H9 (cell line): ENCODE measurements around the gene NR2F1-AS1. TPM values are rescaled to one million over a fixed set of nuclear protein-coding genes. Genes with fewer than 3 reads are reported as not detected.
"Not testable (repeated sequence)": the region's sequence is repeated elsewhere in the genome, so short reads cannot be mapped to it uniquely, and the experiment has no call there.

Experiments used
- DNase-seq: peaks from one replicate; pipeline ENCODE4 v3.0.0-alpha.2; 2017
- H2AFZ ChIP-seq: one replicate; pipeline ENCODE4 v1.6.1; 2013; ENCODE audit warnings: mild to moderate bottlenecking, low read length, control low read depth, moderate library complexity
- H2AK5ac ChIP-seq: 2 replicates; pipeline ENCODE4 v1.6.1; 2013; ENCODE audit warnings: low read length, control low read depth, mixed read lengths; ENCODE audit not compliant: insufficient read length
- H2BK120ac ChIP-seq: one replicate; pipeline ENCODE4 v1.6.1; 2013; ENCODE audit warnings: low read depth, mild to moderate bottlenecking, low read length, control low read depth, inconsistent platforms; ENCODE audit not compliant: poor library complexity, severe bottlenecking
- H2BK12ac ChIP-seq: 2 replicates; pipeline ENCODE4 v1.6.1; 2013; ENCODE audit warnings: low read length, control low read depth, mixed read lengths, low read depth; ENCODE audit not compliant: insufficient read length
- H2BK15ac ChIP-seq: 2 replicates; pipeline ENCODE4 v1.6.1; 2013; ENCODE audit warnings: low read depth, low read length, control low read depth
- H2BK20ac ChIP-seq: one replicate; pipeline ENCODE4 v1.6.1; 2013; ENCODE audit warnings: low read depth, mild to moderate bottlenecking, low read length, control low read depth, inconsistent platforms; ENCODE audit not compliant: poor library complexity, severe bottlenecking
- H2BK5ac ChIP-seq: 2 replicates; pipeline ENCODE4 v1.6.1; 2013; ENCODE audit warnings: low read length, control low read depth, mixed read lengths; ENCODE audit not compliant: insufficient read length
- H3K14ac ChIP-seq: 2 replicates; pipeline ENCODE4 v1.6.1; 2013; ENCODE audit warnings: low read length, control low read depth; ENCODE audit not compliant: insufficient read depth
- H3K18ac ChIP-seq: 2 replicates; pipeline ENCODE4 v1.6.1; 2013; ENCODE audit warnings: low read depth, mild to moderate bottlenecking, mixed read lengths, low read length, control low read depth; ENCODE audit not compliant: insufficient read length
- H3K23ac ChIP-seq: 2 replicates; pipeline ENCODE4 v1.6.1; 2013; ENCODE audit warnings: low read length, control low read depth, mixed read lengths, low read depth; ENCODE audit not compliant: insufficient read length
- H3K23me2 ChIP-seq: 2 replicates; pipeline ENCODE4 v1.6.1; 2013; ENCODE audit warnings: low read depth, mild to moderate bottlenecking, mixed read lengths, low read length, control low read depth; ENCODE audit not compliant: insufficient read length, poor library complexity, severe bottlenecking
- H3K27ac ChIP-seq: 2 replicates; pipeline ENCODE4 v1.5.1; 2013; ENCODE audit warnings: low read length, control low read depth, mixed read lengths, low read depth; ENCODE audit not compliant: insufficient read length
- H3K27me3 ChIP-seq: 2 replicates; pipeline ENCODE4 v1.6.1; 2013; ENCODE audit warnings: low read length, control low read depth, inconsistent platforms; ENCODE audit not compliant: insufficient read depth
- H3K4ac ChIP-seq: 2 replicates; pipeline ENCODE4 v1.6.1; 2013; ENCODE audit warnings: low read depth, mild to moderate bottlenecking, control low read depth, inconsistent platforms, low read length, moderate library complexity
- H3K4me1 ChIP-seq: 2 replicates; pipeline ENCODE4 v1.6.1; 2013; ENCODE audit warnings: low read length, control low read depth, inconsistent platforms; ENCODE audit not compliant: insufficient read depth
- H3K4me2 ChIP-seq: 2 replicates; pipeline ENCODE4 v1.6.1; 2013; ENCODE audit warnings: low read length, control low read depth, mixed read lengths; ENCODE audit not compliant: insufficient read length, insufficient read depth
- H3K56ac ChIP-seq: 2 replicates; pipeline ENCODE4 v1.6.1; 2013; ENCODE audit warnings: low read depth, mild to moderate bottlenecking, mixed read lengths, low read length, control low read depth; ENCODE audit not compliant: insufficient read length
- H3K79me1 ChIP-seq: 2 replicates; pipeline ENCODE4 v1.6.1; 2013; ENCODE audit warnings: low read depth, mild to moderate bottlenecking, moderate library complexity, low read length, control low read depth, inconsistent platforms; ENCODE audit not compliant: insufficient read depth, poor library complexity, severe bottlenecking
- H3K79me2 ChIP-seq: 2 replicates; pipeline ENCODE4 v1.6.1; 2013; ENCODE audit warnings: low read length, control low read depth, inconsistent platforms; ENCODE audit not compliant: insufficient read depth
- H3K9ac ChIP-seq: 2 replicates; pipeline ENCODE4 v1.6.1; 2013; ENCODE audit warnings: low read length, control low read depth, mixed read lengths; ENCODE audit not compliant: insufficient read length; ENCODE audit errors: extremely low read depth
- H3K9me3 ChIP-seq: one replicate; pipeline ENCODE4 v1.6.1; 2013; ENCODE audit warnings: low read depth, low read length, inconsistent platforms; ENCODE audit not compliant: control insufficient read depth
- H3T11ph ChIP-seq: one replicate; pipeline ENCODE4 v1.6.1; 2013; ENCODE audit warnings: mild to moderate bottlenecking, low read length, control low read depth, inconsistent platforms
- H4K20me1 ChIP-seq: one replicate; pipeline ENCODE4 v1.6.1; 2013; ENCODE audit not compliant: control insufficient read depth, insufficient read length, insufficient read depth
- H4K5ac ChIP-seq: 2 replicates; pipeline ENCODE4 v1.6.1; 2013; ENCODE audit warnings: low read depth, mild to moderate bottlenecking, mixed read lengths, low read length, control low read depth; ENCODE audit not compliant: insufficient read length
- H4K8ac ChIP-seq: replicated peaks from 2 replicates; pipeline ENCODE4 v1.6.1; 2013; ENCODE audit warnings: low read length, control low read depth, mixed read lengths, low read depth; ENCODE audit not compliant: insufficient read length
- H4K91ac ChIP-seq: 2 replicates; pipeline ENCODE4 v1.6.1; 2013; ENCODE audit warnings: low read depth, mild to moderate bottlenecking, moderate library complexity, mixed read lengths, low read length, control low read depth; ENCODE audit not compliant: insufficient read length
- H3K27ac Mint-ChIP-seq, 3 experiments: 2 replicates in 2 of 3; 3 replicates in 1 of 3; pipeline ENCODE4 v1.8.0; 2020 to 2021; ENCODE audit warnings: mixed read lengths in 3 of 3, mild to moderate bottlenecking in 1 of 3, moderate library complexity in 1 of 3
- H3K27me3 Mint-ChIP-seq: 2 replicates; pipeline ENCODE4 v1.8.0; 2021; ENCODE audit warnings: low read depth, mild to moderate bottlenecking, moderate library complexity, mixed read lengths
- H3K36me3 Mint-ChIP-seq, 3 experiments: 2 replicates in 2 of 3; 3 replicates in 1 of 3; pipeline ENCODE4 v1.8.0; 2020 to 2021; ENCODE audit warnings: low read depth in 3 of 3, mixed read lengths in 3 of 3; ENCODE audit not compliant: insufficient read depth in 1 of 3
- H3K4me1 Mint-ChIP-seq, 2 experiments: 2 replicates each; pipeline ENCODE4 v1.8.0; 2020; ENCODE audit warnings: mixed read lengths in 2 of 2
- H3K4me3 Mint-ChIP-seq, 2 experiments: 2 replicates in 1 of 2; 3 replicates in 1 of 2; pipeline ENCODE4 v1.8.0; 2020 to 2021; ENCODE audit warnings: mild to moderate bottlenecking in 2 of 2, mixed read lengths in 2 of 2, moderate library complexity in 1 of 2
- H3K9me3 Mint-ChIP-seq, 2 experiments: 2 replicates in 1 of 2; 3 replicates in 1 of 2; pipeline ENCODE4 v1.8.0; 2020; ENCODE audit warnings: mild to moderate bottlenecking in 2 of 2, mixed read lengths in 2 of 2, moderate library complexity in 1 of 2
- WGBS: extraction: QIAGEN DNeasy Blood & Tissue Kit; methylation state at CpG from one replicate; pipeline ENCODE4 v1.1.7; 2013; ENCODE audit warnings: missing lambda C conversion rate, low lambda C conversion rate, mixed read lengths; ENCODE audit not compliant: insufficient read length; ENCODE audit errors: extremely low coverage; 5-methylcytosine and 5-hydroxymethylcytosine counted together
- total RNA-seq: library from RNA; stranded (reverse); gene quantifications from 2 replicates; pipeline ENCODE4 v1.2.1, GENCODE V29; 2021
- TF ChIP-seq, protein P1 (sequence below): fragments of 200-600 bp; sonication (generic); conservative IDR thresholded peaks from 3 replicates; pipeline ENCODE4 v1.8.0; 2021; ENCODE audit warnings: antibody characterized with exemption, mild to moderate bottlenecking

NR2F1-AS1 gene
- total RNA-seq, 1 experiment from 2014 or later: 1.9 TPM

GRCh38 chr5:93394301-93394700 lies 186.7 kb downstream of the NR2F1-AS1 start:
- Histone ChIP-seq H3K23ac (no peak overlapping the region), H3K14ac (no peak overlapping the region), H2BK12ac (no peak overlapping the region), H3K23me2 (no peaks in the 10 kb centered on the region), H2AFZ (no peak overlapping the region), H4K20me1 (no peaks in the 10 kb centered on the region), H2BK15ac (no peak overlapping the region), H4K8ac (no peak overlapping the region), H4K91ac (no peak overlapping the region), H3K4me1 (no peaks in the 10 kb centered on the region), H3K79me2 (no peaks in the 10 kb centered on the region), H2BK20ac (no peak overlapping the region), H2AK5ac (no peak overlapping the region), H3K27me3 (no peaks in the 10 kb centered on the region), H3K9ac (no peak overlapping the region), H4K5ac (no peak overlapping the region), H3K4ac (no peak overlapping the region), H3K79me1 (no peaks in the 10 kb centered on the region), H2BK120ac (no peak overlapping the region), H3K27ac (no peak overlapping the region), H3K9me3 (no peaks in the 10 kb centered on the region), H3K4me2 (no peak overlapping the region), H2BK5ac (no peak overlapping the region), H3T11ph (no peak overlapping the region), H3K18ac (no peak overlapping the region), H3K56ac (no peak overlapping the region)
- Mint-ChIP-seq H3K27me3 (no peaks in the 10 kb centered on the region), H3K27ac (no peak overlapping the region), H3K4me3 (no peak overlapping the region), H3K4me1 (no peaks in the 10 kb centered on the region), H3K9me3 (peaks cover 13 to 18% of the 10 kb centered on the region in 2 experiments; a peak in 4 of 5 replicates), H3K36me3 (peaks cover 0 to 12% (median 11%) of the 10 kb centered on the region in 3 experiments; a peak in 5 of 7 replicates)
- TF ChIP-seq, protein P1, sequence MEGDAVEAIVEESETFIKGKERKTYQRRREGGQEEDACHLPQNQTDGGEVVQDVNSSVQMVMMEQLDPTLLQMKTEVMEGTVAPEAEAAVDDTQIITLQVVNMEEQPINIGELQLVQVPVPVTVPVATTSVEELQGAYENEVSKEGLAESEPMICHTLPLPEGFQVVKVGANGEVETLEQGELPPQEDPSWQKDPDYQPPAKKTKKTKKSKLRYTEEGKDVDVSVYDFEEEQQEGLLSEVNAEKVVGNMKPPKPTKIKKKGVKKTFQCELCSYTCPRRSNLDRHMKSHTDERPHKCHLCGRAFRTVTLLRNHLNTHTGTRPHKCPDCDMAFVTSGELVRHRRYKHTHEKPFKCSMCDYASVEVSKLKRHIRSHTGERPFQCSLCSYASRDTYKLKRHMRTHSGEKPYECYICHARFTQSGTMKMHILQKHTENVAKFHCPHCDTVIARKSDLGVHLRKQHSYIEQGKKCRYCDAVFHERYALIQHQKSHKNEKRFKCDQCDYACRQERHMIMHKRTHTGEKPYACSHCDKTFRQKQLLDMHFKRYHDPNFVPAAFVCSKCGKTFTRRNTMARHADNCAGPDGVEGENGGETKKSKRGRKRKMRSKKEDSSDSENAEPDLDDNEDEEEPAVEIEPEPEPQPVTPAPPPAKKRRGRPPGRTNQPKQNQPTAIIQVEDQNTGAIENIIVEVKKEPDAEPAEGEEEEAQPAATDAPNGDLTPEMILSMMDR: no peak
- DNase-seq: no peak
- no CpG with 5 or more reads among the region's 2 CpGs for WGBS

DNA sequence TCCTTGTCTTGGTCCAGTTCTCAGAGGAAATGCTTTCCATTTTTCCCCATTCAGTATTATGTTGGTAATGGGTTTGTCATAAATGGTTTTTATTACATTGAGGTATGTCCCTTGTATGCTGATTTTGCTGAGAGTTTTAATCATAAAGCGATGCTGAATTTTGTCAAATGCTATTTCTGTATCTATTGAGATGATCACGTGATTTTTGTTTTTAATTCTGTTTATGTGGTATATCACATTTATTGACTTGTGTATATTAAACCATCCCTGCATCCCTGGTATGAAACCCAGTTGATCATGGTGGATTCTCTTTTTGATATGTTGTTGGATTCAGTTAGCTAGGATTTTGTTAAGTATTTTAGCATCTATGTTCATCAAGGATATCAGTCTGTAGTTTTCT lies 189.8 kb downstream of the NR2F1-AS1 start:
- H2AFZ ChIP-seq, H3K36me3 Mint-ChIP-seq, H3K4me2 ChIP-seq, H3K23me2 ChIP-seq, H3K4me1 ChIP-seq, H3K79me2 ChIP-seq, H3K27me3 Mint-ChIP-seq, H2BK5ac ChIP-seq, H3K18ac ChIP-seq, H3K9me3 ChIP-seq, H3K4ac ChIP-seq, H3K56ac ChIP-seq, H2BK15ac ChIP-seq, H2BK12ac ChIP-seq, H3K79me1 ChIP-seq, H4K8ac ChIP-seq, H3K9ac ChIP-seq, H3K27ac ChIP-seq, H2BK120ac ChIP-seq, DNase-seq, H3K14ac ChIP-seq, H3K23ac ChIP-seq, H3K27me3 ChIP-seq, H4K20me1 ChIP-seq, H3K4me3 Mint-ChIP-seq, H2AK5ac ChIP-seq, H3T11ph ChIP-seq, H2BK20ac ChIP-seq, H4K5ac ChIP-seq, H3K27ac Mint-ChIP-seq, H4K91ac ChIP-seq, H3K4me1 Mint-ChIP-seq: not testable (repeated sequence)
- no CpG with 5 or more reads among the region's 2 CpGs for WGBS
- H3K9me3 Mint-ChIP-seq: peaks cover 4 to 11% of the 10 kb centered on the region in 2 experiments; a peak in 4 of 5 replicates
